ENCODE data around the gene ANKRD33. TPM values are rescaled to one million over a fixed set of nuclear protein-coding genes. Genes with fewer than 3 reads are reported as not detected.

Gene ANKRD33
- total RNA-seq, 1 experiment from 2014 or later = not detected

DNA sequence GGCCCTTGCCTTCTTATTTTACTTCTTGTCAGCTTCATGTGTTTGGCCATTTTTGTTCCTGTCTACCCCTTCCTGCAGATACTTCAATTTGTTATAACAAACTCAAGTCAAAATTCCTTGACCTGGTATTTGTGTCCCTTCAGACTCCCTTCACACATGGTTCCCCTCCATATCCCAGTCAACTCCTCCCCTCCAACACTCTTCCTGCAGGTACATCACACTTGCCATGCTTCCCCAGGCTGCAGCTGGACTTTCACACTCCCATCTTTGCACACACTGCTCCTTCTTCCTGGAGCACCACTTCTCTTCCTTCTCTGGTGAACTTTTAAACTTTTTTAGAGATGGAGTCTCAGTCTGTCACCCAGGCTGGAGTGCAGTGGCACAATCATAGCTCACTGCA is 20.5 kb upstream of the ANKRD33 start:
- ChIA-PET CTCF (interaction anchor here (1.0 to 1.7 kb wide), 2 partner anchors 7 to 9 kb away, joined by 5 to 10 read pairs; no protein-coding TSS in a partner anchor), POLR2A (interaction anchor here (1.2 kb wide), 1 partner anchor 12 kb away, joined by 5 read pairs; no protein-coding TSS in a partner anchor)
- DNase-seq (ENCODE audit: unreplicated experiment) = no peak
- Mint-ChIP-seq H3K4me3 (ENCODE audit: unreplicated experiment) (no peak overlapping the region), H3K27me3 (ENCODE audit: insufficient read depth, unreplicated experiment) (no peaks in the 10 kb centered on the region), H3K27ac (ENCODE audit: low read depth, unreplicated experiment) (no peak overlapping the region), H3K36me3 (ENCODE audit: insufficient read depth, unreplicated experiment) (no peaks in the 10 kb centered on the region), H3K9me3 (ENCODE audit: unreplicated experiment) (no peaks in the 10 kb centered on the region), H3K4me1 (ENCODE audit: insufficient read depth, unreplicated experiment) (no peaks in the 10 kb centered on the region)
- intact Hi-C loops (cut with micrococcal nuclease) = no loop called here
- TF ChIP-seq, protein P1, sequence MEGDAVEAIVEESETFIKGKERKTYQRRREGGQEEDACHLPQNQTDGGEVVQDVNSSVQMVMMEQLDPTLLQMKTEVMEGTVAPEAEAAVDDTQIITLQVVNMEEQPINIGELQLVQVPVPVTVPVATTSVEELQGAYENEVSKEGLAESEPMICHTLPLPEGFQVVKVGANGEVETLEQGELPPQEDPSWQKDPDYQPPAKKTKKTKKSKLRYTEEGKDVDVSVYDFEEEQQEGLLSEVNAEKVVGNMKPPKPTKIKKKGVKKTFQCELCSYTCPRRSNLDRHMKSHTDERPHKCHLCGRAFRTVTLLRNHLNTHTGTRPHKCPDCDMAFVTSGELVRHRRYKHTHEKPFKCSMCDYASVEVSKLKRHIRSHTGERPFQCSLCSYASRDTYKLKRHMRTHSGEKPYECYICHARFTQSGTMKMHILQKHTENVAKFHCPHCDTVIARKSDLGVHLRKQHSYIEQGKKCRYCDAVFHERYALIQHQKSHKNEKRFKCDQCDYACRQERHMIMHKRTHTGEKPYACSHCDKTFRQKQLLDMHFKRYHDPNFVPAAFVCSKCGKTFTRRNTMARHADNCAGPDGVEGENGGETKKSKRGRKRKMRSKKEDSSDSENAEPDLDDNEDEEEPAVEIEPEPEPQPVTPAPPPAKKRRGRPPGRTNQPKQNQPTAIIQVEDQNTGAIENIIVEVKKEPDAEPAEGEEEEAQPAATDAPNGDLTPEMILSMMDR (IDR thresholded peaks at IDR 0.05; ENCODE audit: unreplicated experiment) = no peak
- BruUV-seq (replicated peaks) = no TSS peak

DNA sequence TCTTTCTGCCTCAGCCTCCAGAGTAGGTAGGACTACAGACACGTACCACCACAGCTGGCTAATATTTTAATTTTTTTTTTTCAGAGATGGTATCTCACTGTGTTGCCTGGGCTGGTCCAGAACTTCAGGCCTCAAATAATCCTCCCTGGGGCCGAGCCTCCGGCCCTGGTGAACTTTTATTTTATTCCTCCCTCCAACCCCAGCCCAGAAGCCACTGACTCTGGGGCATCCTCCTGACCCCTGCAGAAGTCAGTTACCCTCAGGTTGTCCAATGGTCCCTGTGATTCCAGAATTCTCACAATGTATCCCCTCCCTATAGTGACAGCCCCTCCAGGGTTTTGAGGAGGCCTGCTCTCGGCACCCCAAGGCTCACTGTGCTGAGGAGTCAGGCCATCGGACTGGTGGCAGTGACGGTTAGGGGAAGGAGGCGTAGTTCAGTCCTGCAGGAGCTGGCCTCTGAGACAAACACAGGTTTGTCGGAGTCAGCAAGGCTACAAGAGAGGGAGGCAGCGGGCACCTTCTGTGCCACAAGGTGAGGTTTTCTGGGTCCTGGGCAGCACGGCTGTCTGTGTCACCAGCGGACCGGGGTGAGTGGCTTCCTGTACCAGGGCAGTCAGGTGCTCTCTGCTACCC is 20.0 kb upstream of the ANKRD33 start:
- no peaks in the 10 kb centered on the region for H3K27me3 Mint-ChIP-seq (ENCODE audit: insufficient read depth, unreplicated experiment)
- ChIA-PET CTCF (no interaction called here), POLR2A (interaction anchor here (0.6 to 1.2 kb wide), 2 partner anchors 11 to 274 kb away, joined by 3 to 5 read pairs; no protein-coding TSS in a partner anchor)
- DNase-seq (ENCODE audit: unreplicated experiment) = no peak
- intact Hi-C loops (cut with micrococcal nuclease) = no loop called here
- no peak overlapping the region for H3K27ac Mint-ChIP-seq (ENCODE audit: low read depth, unreplicated experiment)
- no peaks in the 10 kb centered on the region for H3K36me3 Mint-ChIP-seq (ENCODE audit: insufficient read depth, unreplicated experiment)
- no TSS peak for BruUV-seq (replicated peaks)
- TF ChIP-seq, protein P1 (IDR thresholded peaks at IDR 0.05; ENCODE audit: unreplicated experiment) = no peak
- no peaks in the 10 kb centered on the region for H3K4me1 Mint-ChIP-seq (ENCODE audit: insufficient read depth, unreplicated experiment)
- H3K4me3 Mint-ChIP-seq (ENCODE audit: unreplicated experiment) = no peak overlapping the region
- H3K9me3 Mint-ChIP-seq (ENCODE audit: unreplicated experiment) = no peaks in the 10 kb centered on the region

DNA sequence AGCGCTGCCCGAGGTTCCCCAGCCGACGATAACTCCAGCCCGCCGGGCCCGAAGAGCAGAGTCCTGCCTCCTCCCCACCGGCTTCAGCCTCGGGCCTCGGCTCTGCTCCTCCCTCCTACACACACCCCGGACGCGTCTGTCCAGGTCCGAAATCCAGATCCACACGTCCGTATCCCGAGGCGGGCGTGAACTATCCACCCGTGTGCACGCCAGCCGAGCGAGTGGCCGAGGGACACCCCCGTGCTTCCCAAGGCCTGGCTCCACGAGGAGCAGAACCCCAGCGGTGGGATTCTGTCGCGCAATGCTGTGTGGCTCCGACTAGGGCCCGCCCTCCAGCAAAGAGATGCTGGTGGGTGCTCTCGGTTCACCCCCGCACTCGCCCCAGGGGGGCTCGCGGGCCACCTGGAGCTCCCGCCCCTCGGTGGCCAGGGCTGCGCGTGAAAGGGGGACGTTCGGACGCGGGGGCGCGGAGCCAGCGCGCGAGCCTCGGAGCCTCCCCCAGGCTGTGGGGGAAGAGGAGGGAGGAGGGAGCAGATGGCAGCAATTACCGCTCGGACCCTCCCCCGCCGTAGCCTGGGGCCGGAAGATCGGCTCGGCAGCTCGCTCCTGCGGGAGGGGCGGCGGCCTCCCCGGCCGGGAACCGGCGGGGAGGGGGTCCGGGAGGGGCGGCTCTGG is 18.9 kb upstream of the ANKRD33 start:
- TF ChIP-seq, protein P1 (IDR thresholded peaks at IDR 0.05; ENCODE audit: unreplicated experiment) = no peak
- ChIA-PET CTCF (interaction anchor here (0.5 kb wide), 1 partner anchor 1210 kb away, joined by 3 read pairs; no protein-coding TSS in a partner anchor), POLR2A (interaction anchor here (1.1 kb wide), 1 partner anchor 1137 kb away, joined by 4 read pairs; the partner anchor contains the start of gene EIF4B)
- H3K4me3 Mint-ChIP-seq (ENCODE audit: unreplicated experiment) = no peak overlapping the region
- DNase-seq (ENCODE audit: unreplicated experiment) = no peak
- intact Hi-C loops (cut with micrococcal nuclease) = no loop called here
- H3K4me1 Mint-ChIP-seq (ENCODE audit: insufficient read depth, unreplicated experiment) = no peaks in the 10 kb centered on the region
- no peaks in the 10 kb centered on the region for H3K27me3 Mint-ChIP-seq (ENCODE audit: insufficient read depth, unreplicated experiment)
- no peak overlapping the region for H3K27ac Mint-ChIP-seq (ENCODE audit: low read depth, unreplicated experiment)
- no peaks in the 10 kb centered on the region for H3K9me3 Mint-ChIP-seq (ENCODE audit: unreplicated experiment)
- H3K36me3 Mint-ChIP-seq (ENCODE audit: insufficient read depth, unreplicated experiment) = no peaks in the 10 kb centered on the region
- BruUV-seq (replicated peaks) = no TSS peak

DNA sequence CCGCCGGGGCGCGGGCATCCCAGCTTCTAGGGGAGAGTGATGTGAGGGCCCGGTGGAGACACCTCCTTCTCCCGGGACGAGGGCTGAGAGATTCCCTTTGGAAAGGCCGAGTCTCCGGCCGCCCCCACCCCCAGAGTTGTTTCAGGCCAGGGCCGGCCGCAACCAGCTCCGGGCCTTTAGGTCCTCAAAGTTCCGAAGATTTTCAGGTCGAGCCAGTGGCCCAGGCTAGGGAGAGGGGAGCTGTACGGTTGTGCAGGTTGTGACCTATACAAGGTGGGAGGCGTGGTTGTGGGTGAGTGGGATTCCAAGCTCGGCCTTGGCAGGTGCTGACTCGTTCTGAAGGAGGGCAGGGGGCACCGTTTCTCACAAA is 18.4 kb upstream of the ANKRD33 start:
- intact Hi-C loops (cut with micrococcal nuclease) = no loop called here
- no peaks in the 10 kb centered on the region for H3K9me3 Mint-ChIP-seq (ENCODE audit: unreplicated experiment)
- CTCF ChIA-PET = interaction anchor here (0.5 kb wide), 1 partner anchor 1210 kb away, joined by 3 read pairs; no protein-coding TSS in a partner anchor

More for the DNA sequence above, 18.4 kb upstream of the ANKRD33 start:
- Mint-ChIP-seq H3K27me3 (ENCODE audit: insufficient read depth, unreplicated experiment) (no peaks in the 10 kb centered on the region), H3K4me3 (ENCODE audit: unreplicated experiment) (no peak overlapping the region), H3K36me3 (ENCODE audit: insufficient read depth, unreplicated experiment) (no peaks in the 10 kb centered on the region), H3K27ac (ENCODE audit: low read depth, unreplicated experiment) (no peak overlapping the region), H3K4me1 (ENCODE audit: insufficient read depth, unreplicated experiment) (no peaks in the 10 kb centered on the region)
- POLR2A ChIA-PET = interaction anchor here (1.1 kb wide), 1 partner anchor 1137 kb away, joined by 4 read pairs; the partner anchor contains the start of gene EIF4B
- BruUV-seq (replicated peaks) = no TSS peak
- TF ChIP-seq, protein P1 (IDR thresholded peaks at IDR 0.05; ENCODE audit: unreplicated experiment) = no peak
- no peak for DNase-seq (ENCODE audit: unreplicated experiment)
